HEK293 (cell line): Measurements from ENCODE around the gene PRKG2.

Source experiments
- CTCF ChIA-PET: fragments of 350-600 bp; formaldehyde crosslinking; extraction: SDS; loops from one replicate; lab custom pipeline; 2021; ENCODE audit warnings: antibody characterized with exemption; lab: Yijun Ruan, JAX
- POLR2A ChIA-PET: fragments of 300-600 bp; formaldehyde crosslinking; extraction: SDS; loops from one replicate; lab custom pipeline; 2020; ENCODE audit warnings: antibody characterized with exemption, inconsistent platforms; lab: Yijun Ruan, JAX
- H3K27ac ChIP-seq: fragments of 200-500 bp; sonication (Bioruptor generic); 2 replicates; pipeline ENCODE4 v1.5.1; 2014; ENCODE audit warnings: low read depth, low read length, control low read depth, inconsistent platforms; ENCODE audit errors: extremely low read depth
- H3K36me3 ChIP-seq, 2 experiments: fragments of 200-500 bp in 1 of 2; sonication (Bioruptor generic) in 1 of 2; 1 replicate in 1 of 2; 2 replicates in 1 of 2; pipeline ENCODE4 v1.5.1; 2014 to 2017; ENCODE audit warnings: inconsistent platforms in 2 of 2, low read length in 2 of 2; ENCODE audit not compliant: control insufficient read depth in 2 of 2, insufficient read depth in 1 of 2
- H3K4me1 ChIP-seq: fragments of 200-500 bp; sonication (Bioruptor generic); 2 replicates; pipeline ENCODE4 v1.5.1; 2014; ENCODE audit warnings: mild to moderate bottlenecking, low read length, inconsistent platforms; ENCODE audit not compliant: control insufficient read depth, insufficient read depth
- H3K4me3 ChIP-seq: 2 replicates; pipeline ENCODE4 v1.5.1; 2011; ENCODE audit warnings: low read depth, mild to moderate bottlenecking, control low read depth, low read length, moderate library complexity
- H3K9me3 ChIP-seq: fragments of 200-500 bp; sonication (Bioruptor generic); 2 replicates; pipeline ENCODE4 v1.5.1; 2014; ENCODE audit warnings: low read depth, low read length, inconsistent platforms; ENCODE audit not compliant: control insufficient read depth, insufficient read depth
- EGR2 ChIP-seq: fragments of 450-650 bp; formaldehyde crosslinking; IDR thresholded peaks from 2 replicates; pipeline ENCODE4 v1.5.1; 2016; ENCODE audit warnings: low read depth, missing biosample characterization, missing genetic modification characterization
- KLF7 ChIP-seq: fragments of 450-650 bp; formaldehyde crosslinking; IDR thresholded peaks from 2 replicates; pipeline ENCODE4 v1.5.1; 2016; ENCODE audit warnings: missing biosample characterization, missing genetic modification characterization, borderline replicate concordance
- SP7 ChIP-seq: fragments of 450-650 bp; formaldehyde crosslinking; IDR thresholded peaks from 2 replicates; pipeline ENCODE4 v1.5.1; 2016; ENCODE audit warnings: missing biosample characterization, missing genetic modification characterization
- WT1 ChIP-seq: fragments of 450-650 bp; formaldehyde crosslinking; IDR thresholded peaks from 2 replicates; pipeline ENCODE4 v1.5.1; 2016; ENCODE audit warnings: missing biosample characterization, missing genetic modification characterization
- ZEB2 ChIP-seq: fragments of 450-650 bp; formaldehyde crosslinking; IDR thresholded peaks from 2 replicates; pipeline ENCODE4 v1.5.1; 2016; ENCODE audit warnings: missing biosample characterization, missing genetic modification characterization
- ZNF146 ChIP-seq: fragments of 450-650 bp; formaldehyde crosslinking; IDR thresholded peaks from 2 replicates; pipeline ENCODE4 v1.5.1; 2016; ENCODE audit warnings: missing biosample characterization, missing genetic modification characterization
- ZNF175 ChIP-seq: fragments of 450-650 bp; formaldehyde crosslinking; IDR thresholded peaks from 2 replicates; pipeline ENCODE4 v1.5.1; 2016; ENCODE audit warnings: missing biosample characterization, missing genetic modification characterization
- ZNF214 ChIP-seq: fragments of 450-650 bp; formaldehyde crosslinking; IDR thresholded peaks from 2 replicates; pipeline ENCODE4 v1.5.1; 2017; ENCODE audit warnings: missing biosample characterization, mild to moderate bottlenecking, missing genetic modification characterization, borderline replicate concordance
- ZNF223 ChIP-seq: fragments of 450-650 bp; formaldehyde crosslinking; IDR thresholded peaks from 2 replicates; pipeline ENCODE4 v1.5.1; 2016; ENCODE audit warnings: missing biosample characterization, missing genetic modification characterization
- ZNF24 ChIP-seq: fragments of 450-650 bp; formaldehyde crosslinking; IDR thresholded peaks from 2 replicates; pipeline ENCODE4 v1.5.1; 2016; ENCODE audit warnings: missing biosample characterization, missing genetic modification characterization
- ZNF248 ChIP-seq: fragments of 450-650 bp; formaldehyde crosslinking; IDR thresholded peaks from 2 replicates; pipeline ENCODE4 v1.5.1; 2017; ENCODE audit warnings: missing biosample characterization, missing genetic modification characterization
- ZNF292 ChIP-seq: fragments of 450-650 bp; formaldehyde crosslinking; IDR thresholded peaks from 2 replicates; pipeline ENCODE4 v1.5.1; 2016; ENCODE audit warnings: low read depth, missing biosample characterization, missing genetic modification characterization, borderline replicate concordance
- ZNF324 ChIP-seq: fragments of 450-650 bp; formaldehyde crosslinking; IDR thresholded peaks from 2 replicates; pipeline ENCODE4 v1.5.1; 2016; ENCODE audit warnings: missing biosample characterization, missing genetic modification characterization
- ZNF341 ChIP-seq: fragments of 450-650 bp; formaldehyde crosslinking; IDR thresholded peaks from 2 replicates; pipeline ENCODE4; 2016; ENCODE audit warnings: low read depth, missing biosample characterization, missing genetic modification characterization
- ZNF391 ChIP-seq: fragments of 450-650 bp; formaldehyde crosslinking; IDR thresholded peaks from 2 replicates; pipeline ENCODE4 v1.5.1; 2016; ENCODE audit warnings: low read depth, missing biosample characterization, missing genetic modification characterization, borderline replicate concordance
- ZNF433 ChIP-seq: fragments of 450-650 bp; formaldehyde crosslinking; IDR thresholded peaks from 2 replicates; pipeline ENCODE4 v1.5.1; 2016; ENCODE audit warnings: missing biosample characterization, missing genetic modification characterization, low read depth
- ZNF530 ChIP-seq: fragments of 450-650 bp; formaldehyde crosslinking; IDR thresholded peaks from 2 replicates; pipeline ENCODE4 v1.5.1; 2016; ENCODE audit warnings: low read depth, missing biosample characterization, missing genetic modification characterization
- ZNF600 ChIP-seq: fragments of 450-650 bp; formaldehyde crosslinking; IDR thresholded peaks from 2 replicates; pipeline ENCODE4 v1.5.1; 2016; ENCODE audit warnings: missing biosample characterization, missing genetic modification characterization
- ZNF747 ChIP-seq: fragments of 450-650 bp; formaldehyde crosslinking; IDR thresholded peaks from 2 replicates; pipeline ENCODE4 v1.5.1; 2016; ENCODE audit warnings: missing biosample characterization, missing genetic modification characterization
- ZNF791 ChIP-seq: fragments of 450-650 bp; formaldehyde crosslinking; IDR thresholded peaks from 2 replicates; pipeline ENCODE4 v1.5.1; 2016; ENCODE audit warnings: missing biosample characterization, missing genetic modification characterization
- ZNF843 ChIP-seq: fragments of 450-650 bp; formaldehyde crosslinking; IDR thresholded peaks from 2 replicates; pipeline ENCODE4 v1.5.1; 2016; ENCODE audit warnings: missing biosample characterization, missing genetic modification characterization
- ZSCAN30 ChIP-seq: fragments of 450-650 bp; IDR thresholded peaks from 2 replicates; pipeline ENCODE4 v1.5.1; 2018; ENCODE audit warnings: missing biosample characterization, mild to moderate bottlenecking, missing genetic modification characterization, moderate library complexity
- TF ChIP-seq, protein P1 (sequence below): fragments of 450-650 bp; formaldehyde crosslinking; IDR thresholded peaks from 2 replicates; pipeline ENCODE4 v1.5.1; 2017; ENCODE audit warnings: missing biosample characterization, missing genetic modification characterization
- TF ChIP-seq, protein P2 (sequence below): fragments of 450-650 bp; formaldehyde crosslinking; IDR thresholded peaks from 2 replicates; pipeline ENCODE4 v1.5.1; 2016; ENCODE audit warnings: missing biosample characterization, missing genetic modification characterization
- TF ChIP-seq, protein P3 (sequence below): fragments of 450-650 bp; formaldehyde crosslinking; IDR thresholded peaks from 2 replicates; pipeline ENCODE4 v1.5.1; 2016; ENCODE audit warnings: missing biosample characterization, missing genetic modification characterization

Gene PRKG2

DNA sequence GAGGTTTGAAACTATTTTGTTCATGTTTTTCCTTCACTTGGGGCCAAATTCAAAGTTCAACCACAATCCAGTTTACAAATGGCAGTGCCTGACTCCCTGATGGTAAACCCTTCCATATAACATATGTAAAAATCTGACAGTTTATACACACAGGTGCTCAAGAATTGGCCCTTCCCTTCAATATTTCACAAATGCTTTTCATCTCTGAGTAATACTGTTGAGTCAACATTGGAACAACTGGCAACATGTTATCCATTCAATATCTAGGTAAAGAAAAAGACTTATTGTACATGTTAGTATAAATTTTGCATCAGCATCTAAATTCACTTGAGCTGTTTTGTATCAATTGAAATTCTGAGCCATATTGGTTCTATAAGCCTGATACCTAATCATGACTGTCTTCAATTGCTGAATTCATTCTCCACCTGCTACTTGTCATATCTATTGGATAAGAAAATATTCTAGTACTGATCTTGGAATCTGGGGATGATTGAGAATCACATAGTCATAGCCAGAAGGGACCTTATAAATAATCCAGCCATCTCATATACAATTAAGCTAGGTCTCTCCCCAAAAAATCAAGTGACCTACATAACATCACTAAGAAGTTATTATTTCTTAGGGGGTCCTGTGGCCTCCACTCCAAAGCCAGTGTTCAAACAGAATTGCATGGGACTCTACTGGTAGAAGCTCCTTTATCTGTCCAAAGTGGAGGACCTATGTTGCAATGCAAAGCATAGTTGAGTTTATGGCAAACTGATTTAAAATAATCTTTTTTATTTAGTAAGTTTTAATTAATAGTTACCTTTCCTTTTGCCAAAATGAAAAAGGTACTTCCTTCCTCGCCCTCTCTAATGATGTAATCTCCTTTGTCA is 61.9 kb downstream of the PRKG2 start:
- Histone ChIP-seq H3K27ac (no peak overlapping the region), H3K4me1 (no peaks in the 10 kb centered on the region), H3K36me3 (no peaks in the 10 kb centered on the region), H3K9me3 (no peaks in the 10 kb centered on the region), H3K4me3 (no peak overlapping the region)
- TF ChIP-seq ZNF791 (tag by site-specific recombination), result no peak
- no peak for TF ChIP-seq ZNF223 (tag by site-specific recombination)
- TF ChIP-seq, protein P1, sequence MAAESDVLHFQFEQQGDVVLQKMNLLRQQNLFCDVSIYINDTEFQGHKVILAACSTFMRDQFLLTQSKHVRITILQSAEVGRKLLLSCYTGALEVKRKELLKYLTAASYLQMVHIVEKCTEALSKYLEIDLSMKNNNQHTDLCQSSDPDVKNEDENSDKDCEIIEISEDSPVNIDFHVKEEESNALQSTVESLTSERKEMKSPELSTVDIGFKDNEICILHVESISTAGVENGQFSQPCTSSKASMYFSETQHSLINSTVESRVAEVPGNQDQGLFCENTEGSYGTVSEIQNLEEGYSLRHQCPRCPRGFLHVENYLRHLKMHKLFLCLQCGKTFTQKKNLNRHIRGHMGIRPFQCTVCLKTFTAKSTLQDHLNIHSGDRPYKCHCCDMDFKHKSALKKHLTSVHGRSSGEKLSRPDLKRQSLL, result no peak
- TF ChIP-seq, protein P2, sequence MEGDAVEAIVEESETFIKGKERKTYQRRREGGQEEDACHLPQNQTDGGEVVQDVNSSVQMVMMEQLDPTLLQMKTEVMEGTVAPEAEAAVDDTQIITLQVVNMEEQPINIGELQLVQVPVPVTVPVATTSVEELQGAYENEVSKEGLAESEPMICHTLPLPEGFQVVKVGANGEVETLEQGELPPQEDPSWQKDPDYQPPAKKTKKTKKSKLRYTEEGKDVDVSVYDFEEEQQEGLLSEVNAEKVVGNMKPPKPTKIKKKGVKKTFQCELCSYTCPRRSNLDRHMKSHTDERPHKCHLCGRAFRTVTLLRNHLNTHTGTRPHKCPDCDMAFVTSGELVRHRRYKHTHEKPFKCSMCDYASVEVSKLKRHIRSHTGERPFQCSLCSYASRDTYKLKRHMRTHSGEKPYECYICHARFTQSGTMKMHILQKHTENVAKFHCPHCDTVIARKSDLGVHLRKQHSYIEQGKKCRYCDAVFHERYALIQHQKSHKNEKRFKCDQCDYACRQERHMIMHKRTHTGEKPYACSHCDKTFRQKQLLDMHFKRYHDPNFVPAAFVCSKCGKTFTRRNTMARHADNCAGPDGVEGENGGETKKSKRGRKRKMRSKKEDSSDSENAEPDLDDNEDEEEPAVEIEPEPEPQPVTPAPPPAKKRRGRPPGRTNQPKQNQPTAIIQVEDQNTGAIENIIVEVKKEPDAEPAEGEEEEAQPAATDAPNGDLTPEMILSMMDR (tag by site-specific recombination), result no peak
- TF ChIP-seq KLF7 (tag by site-specific recombination), result no peak
- no peak for TF ChIP-seq ZNF292 (tag by site-specific recombination)
- TF ChIP-seq ZNF248, result no peak
- TF ChIP-seq ZNF747 (tag by site-specific recombination), result no peak
- TF ChIP-seq ZNF324 (tag by site-specific recombination), result no peak
- TF ChIP-seq ZNF341 (tag by site-specific recombination), result no peak
- no peak for TF ChIP-seq SP7 (tag by site-specific recombination)
- no peak for TF ChIP-seq ZSCAN30 (tag by site-specific recombination)
- no peak for TF ChIP-seq ZNF530 (tag by site-specific recombination)
- POLR2A ChIA-PET, result no interaction called here
- CTCF ChIA-PET, result no interaction called here

DNA sequence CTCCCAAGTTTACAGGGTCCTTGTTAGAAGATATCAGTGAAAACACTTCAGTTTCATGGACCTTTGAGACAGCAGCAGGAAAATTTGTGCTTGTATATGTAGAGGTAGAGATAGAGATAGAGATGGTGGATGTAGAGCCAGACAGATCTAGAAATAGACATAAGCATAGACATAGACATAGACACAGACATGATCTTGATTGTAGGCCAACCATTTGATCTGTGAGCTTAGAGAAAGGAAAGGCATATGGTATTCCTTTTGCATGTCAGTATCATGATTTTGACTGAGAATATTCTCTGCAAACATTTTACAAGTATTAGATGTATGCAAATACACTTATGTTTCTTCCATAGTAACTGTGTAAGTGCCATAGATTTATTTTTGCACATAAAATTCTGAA is 65.0 kb downstream of the PRKG2 start:
- POLR2A ChIA-PET, result no interaction called here
- CTCF ChIA-PET, result no interaction called here
- Histone ChIP-seq H3K36me3 (no peaks in the 10 kb centered on the region), H3K4me3 (no peak overlapping the region), H3K4me1 (no peaks in the 10 kb centered on the region), H3K27ac (no peak overlapping the region), H3K9me3 (no peaks in the 10 kb centered on the region)
- no peak for TF ChIP-seq ZEB2 (tag by site-specific recombination)
- no peak for TF ChIP-seq ZNF843 (tag by site-specific recombination)
- no peak for TF ChIP-seq ZNF433 (tag by site-specific recombination)
- TF ChIP-seq ZNF600, result no peak
- TF ChIP-seq WT1 (tag by site-specific recombination), result no peak
- TF ChIP-seq, protein P3, sequence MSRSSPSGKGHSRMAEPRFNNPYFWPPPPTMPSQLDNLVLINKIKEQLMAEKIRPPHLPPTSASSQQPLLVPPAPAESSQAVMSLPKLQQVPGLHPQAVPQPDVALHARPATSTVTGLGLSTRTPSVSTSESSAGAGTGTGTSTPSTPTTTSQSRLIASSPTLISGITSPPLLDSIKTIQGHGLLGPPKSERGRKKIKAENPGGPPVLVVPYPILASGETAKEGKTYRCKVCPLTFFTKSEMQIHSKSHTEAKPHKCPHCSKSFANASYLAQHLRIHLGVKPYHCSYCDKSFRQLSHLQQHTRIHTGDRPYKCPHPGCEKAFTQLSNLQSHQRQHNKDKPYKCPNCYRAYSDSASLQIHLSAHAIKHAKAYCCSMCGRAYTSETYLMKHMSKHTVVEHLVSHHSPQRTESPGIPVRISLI (tag by site-specific recombination), result no peak
- no peak for TF ChIP-seq ZNF391 (tag by site-specific recombination)
- TF ChIP-seq ZNF24 (tag by site-specific recombination), result no peak
- no peak for TF ChIP-seq ZNF791 (tag by site-specific recombination)
- TF ChIP-seq ZNF146, result no peak
- no peak for TF ChIP-seq ZNF175 (tag by site-specific recombination)
- no peak for TF ChIP-seq ZNF214 (tag by site-specific recombination)
- no peak for TF ChIP-seq EGR2
